NCI-H82 treated with DMSO at 0.1 percent for 48 hours (cell line): ENCODE measurements around the gene TBC1D1.

Experiments used
- DNase-seq: peaks from one replicate; lab custom pipeline; 2025; ENCODE audit not compliant: unreplicated experiment; lab: John Stamatoyannopoulos, UW

The TBC1D1 gene

GRCh38 chr4:38162240-38162784 is 271.4 kb downstream of the TBC1D1 start:
- DNase-seq: no peak

- DNase-seq: no peak
These were observed 272.5 kb downstream of the TBC1D1 start for GRCh38 chr4:38163216-38164006.

- no peak for DNase-seq
These were observed 273.5 kb downstream of the TBC1D1 start for GRCh38 chr4:38164346-38164745.

- no peak for DNase-seq
These were observed 275.2 kb downstream of the TBC1D1 start for GRCh38 chr4:38166082-38166481.

GRCh38 chr4:38166768-38167167 is 275.9 kb downstream of the TBC1D1 start:
- no peak for DNase-seq

- no peak for DNase-seq
These were observed 277.1 kb downstream of the TBC1D1 start for GRCh38 chr4:38167973-38168372.

- no peak for DNase-seq
These were observed 278.6 kb downstream of the TBC1D1 start for GRCh38 chr4:38169524-38169923.

GRCh38 chr4:38170338-38171169 is 279.7 kb downstream of the TBC1D1 start:
- DNase-seq: no peak

GRCh38 chr4:38172078-38172477 is 281.2 kb downstream of the TBC1D1 start:
- DNase-seq: no peak

GRCh38 chr4:38173935-38174518 is 283.1 kb downstream of the TBC1D1 start:
- no peak for DNase-seq

- DNase-seq: no peak
These were observed 283.9 kb downstream of the TBC1D1 start for GRCh38 chr4:38174801-38175200.

GRCh38 chr4:38176165-38176564 is 285.3 kb downstream of the TBC1D1 start:
- no peak for DNase-seq

GRCh38 chr4:38177035-38177546 is 286.2 kb downstream of the TBC1D1 start:
- no peak for DNase-seq

- no peak for DNase-seq
These were observed 286.9 kb downstream of the TBC1D1 start for GRCh38 chr4:38177641-38178391.

GRCh38 chr4:38178392-38178995 is 287.6 kb downstream of the TBC1D1 start:
- no peak for DNase-seq

- DNase-seq: no peak
These were observed 288.9 kb downstream of the TBC1D1 start for GRCh38 chr4:38179690-38180377.

- DNase-seq: no peak
These were observed 289.6 kb downstream of the TBC1D1 start for GRCh38 chr4:38180456-38180855.

- no peak for DNase-seq
These were observed 290.4 kb downstream of the TBC1D1 start for GRCh38 chr4:38181286-38181685.

- DNase-seq: no peak
These were observed 291.6 kb downstream of the TBC1D1 start for GRCh38 chr4:38182334-38182998.
